Gastroesophageal sphincter (tissue), 3 donors: ENCODE measurements around the gene ADCY6.

Source experiments
- EP300 ChIP-seq: sonication (generic); formaldehyde crosslinking; IDR thresholded peaks from one replicate; pipeline ENCODE4 v1.6.1; 2017; ENCODE audit warnings: antibody characterized with exemption, mild to moderate bottlenecking
- POLR2AphosphoS5 ChIP-seq: sonication (generic); formaldehyde crosslinking; IDR thresholded peaks from one replicate; pipeline ENCODE4 v1.6.1; 2017; ENCODE audit warnings: antibody characterized with exemption
- TF ChIP-seq, protein P1 (sequence below), 4 experiments: fragments of 200-600 bp in 2 of 4; fragments of 450-650 bp in 2 of 4; sonication (generic) in 1 of 4; IDR thresholded peaks; one replicate each; pipeline ENCODE4 v1.5.1; 2017 to 2019; ENCODE audit warnings: antibody characterized with exemption in 4 of 4, mild to moderate bottlenecking in 2 of 4, moderate library complexity in 2 of 4

DNA sequence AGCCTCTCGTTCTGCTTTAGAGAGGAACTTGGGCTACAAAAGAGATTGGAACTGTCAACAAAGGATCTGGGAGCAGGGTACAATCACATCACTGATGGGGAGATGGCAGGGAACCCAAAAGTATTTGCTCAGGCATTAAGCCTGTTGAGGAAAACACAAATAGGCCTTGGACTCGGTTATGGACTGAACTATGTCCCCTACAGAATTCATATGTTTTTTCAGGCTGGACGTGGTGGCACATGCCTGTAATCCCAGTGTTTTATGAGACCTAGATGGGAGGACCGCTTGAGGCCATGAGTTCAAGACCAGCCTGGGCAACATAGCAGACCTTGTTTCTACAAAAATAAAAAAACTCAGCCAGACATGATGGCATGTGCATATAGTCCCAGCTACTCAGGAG lies 49.2 kb upstream of the ADCY6 start:
- TF ChIP-seq, protein P1, sequence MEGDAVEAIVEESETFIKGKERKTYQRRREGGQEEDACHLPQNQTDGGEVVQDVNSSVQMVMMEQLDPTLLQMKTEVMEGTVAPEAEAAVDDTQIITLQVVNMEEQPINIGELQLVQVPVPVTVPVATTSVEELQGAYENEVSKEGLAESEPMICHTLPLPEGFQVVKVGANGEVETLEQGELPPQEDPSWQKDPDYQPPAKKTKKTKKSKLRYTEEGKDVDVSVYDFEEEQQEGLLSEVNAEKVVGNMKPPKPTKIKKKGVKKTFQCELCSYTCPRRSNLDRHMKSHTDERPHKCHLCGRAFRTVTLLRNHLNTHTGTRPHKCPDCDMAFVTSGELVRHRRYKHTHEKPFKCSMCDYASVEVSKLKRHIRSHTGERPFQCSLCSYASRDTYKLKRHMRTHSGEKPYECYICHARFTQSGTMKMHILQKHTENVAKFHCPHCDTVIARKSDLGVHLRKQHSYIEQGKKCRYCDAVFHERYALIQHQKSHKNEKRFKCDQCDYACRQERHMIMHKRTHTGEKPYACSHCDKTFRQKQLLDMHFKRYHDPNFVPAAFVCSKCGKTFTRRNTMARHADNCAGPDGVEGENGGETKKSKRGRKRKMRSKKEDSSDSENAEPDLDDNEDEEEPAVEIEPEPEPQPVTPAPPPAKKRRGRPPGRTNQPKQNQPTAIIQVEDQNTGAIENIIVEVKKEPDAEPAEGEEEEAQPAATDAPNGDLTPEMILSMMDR (IDR thresholded peaks at IDR 0.05) = no peak
- TF ChIP-seq POLR2AphosphoS5 (no peak), EP300 (no peak)
